H1 (cell line): Measurements from ENCODE around the gene SLAMF1.

Experiments
- TAF1 ChIP-seq: IDR thresholded peaks from 2 replicates; pipeline ENCODE4 v1.6.1; 2011; ENCODE audit warnings: mild to moderate bottlenecking, low read depth, low read length
- TF ChIP-seq, protein P1 (sequence below), 3 experiments: IDR thresholded peaks; 1 replicate in 2 of 3; 2 replicates in 1 of 3; pipeline versions ENCODE4 v1.5.1 to v1.6.1; 2011; ENCODE audit warnings: low read length in 3 of 3, mild to moderate bottlenecking in 3 of 3, inconsistent platforms in 2 of 3, low read depth in 1 of 3, moderate library complexity in 1 of 3; ENCODE audit not compliant: insufficient read depth in 1 of 3; ENCODE audit errors: control extremely low read depth in 1 of 3

DNA sequence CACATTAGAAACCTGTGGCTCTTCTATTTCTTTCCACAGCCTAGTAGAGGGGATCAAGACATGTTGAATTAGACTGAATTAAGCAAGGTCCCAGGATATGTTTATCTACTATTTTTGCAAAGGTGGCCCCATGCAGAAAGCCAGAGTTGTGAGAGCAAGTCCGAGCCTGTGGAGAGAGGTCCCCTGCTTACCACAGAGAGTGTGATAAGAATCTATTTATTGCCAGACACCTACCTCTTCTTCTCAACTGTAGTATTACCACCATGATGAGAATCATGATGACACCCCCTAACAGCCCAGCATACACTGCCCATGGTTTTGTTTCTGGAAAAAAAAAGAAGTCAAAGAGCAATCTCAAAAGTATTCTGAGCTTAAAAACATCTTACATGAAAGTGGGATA lies 23.0 kb downstream of the SLAMF1 start:
- TF ChIP-seq, protein P1, sequence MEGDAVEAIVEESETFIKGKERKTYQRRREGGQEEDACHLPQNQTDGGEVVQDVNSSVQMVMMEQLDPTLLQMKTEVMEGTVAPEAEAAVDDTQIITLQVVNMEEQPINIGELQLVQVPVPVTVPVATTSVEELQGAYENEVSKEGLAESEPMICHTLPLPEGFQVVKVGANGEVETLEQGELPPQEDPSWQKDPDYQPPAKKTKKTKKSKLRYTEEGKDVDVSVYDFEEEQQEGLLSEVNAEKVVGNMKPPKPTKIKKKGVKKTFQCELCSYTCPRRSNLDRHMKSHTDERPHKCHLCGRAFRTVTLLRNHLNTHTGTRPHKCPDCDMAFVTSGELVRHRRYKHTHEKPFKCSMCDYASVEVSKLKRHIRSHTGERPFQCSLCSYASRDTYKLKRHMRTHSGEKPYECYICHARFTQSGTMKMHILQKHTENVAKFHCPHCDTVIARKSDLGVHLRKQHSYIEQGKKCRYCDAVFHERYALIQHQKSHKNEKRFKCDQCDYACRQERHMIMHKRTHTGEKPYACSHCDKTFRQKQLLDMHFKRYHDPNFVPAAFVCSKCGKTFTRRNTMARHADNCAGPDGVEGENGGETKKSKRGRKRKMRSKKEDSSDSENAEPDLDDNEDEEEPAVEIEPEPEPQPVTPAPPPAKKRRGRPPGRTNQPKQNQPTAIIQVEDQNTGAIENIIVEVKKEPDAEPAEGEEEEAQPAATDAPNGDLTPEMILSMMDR (IDR thresholded peaks at IDR 0.05; ENCODE audit: control extremely low read depth in 1 of 3, insufficient read depth in 1 of 3, low read depth in 1 of 3, low read length in 3 of 3) = no peak
- TF ChIP-seq TAF1 = no peak
